HFF-Myc (cell line): ENCODE data around the gene RERE.

Experiments used
- DNase-seq: peaks from one replicate; pipeline ENCODE4 v3.0.0-alpha.2; 2011; ENCODE audit warnings: low read depth; ENCODE audit errors: extremely low read depth
- H3K4me3 ChIP-seq: replicated peaks from 2 replicates; pipeline ENCODE4 v1.5.1; 2011; ENCODE audit warnings: low read depth, mild to moderate bottlenecking, control low read depth, low read length
- TF ChIP-seq, protein P1 (sequence below): IDR thresholded peaks from 2 replicates; pipeline ENCODE4 v1.5.1; 2012; ENCODE audit warnings: mild to moderate bottlenecking, low read depth, low read length, control low read depth; ENCODE audit errors: missing control alignments

Gene RERE

DNA sequence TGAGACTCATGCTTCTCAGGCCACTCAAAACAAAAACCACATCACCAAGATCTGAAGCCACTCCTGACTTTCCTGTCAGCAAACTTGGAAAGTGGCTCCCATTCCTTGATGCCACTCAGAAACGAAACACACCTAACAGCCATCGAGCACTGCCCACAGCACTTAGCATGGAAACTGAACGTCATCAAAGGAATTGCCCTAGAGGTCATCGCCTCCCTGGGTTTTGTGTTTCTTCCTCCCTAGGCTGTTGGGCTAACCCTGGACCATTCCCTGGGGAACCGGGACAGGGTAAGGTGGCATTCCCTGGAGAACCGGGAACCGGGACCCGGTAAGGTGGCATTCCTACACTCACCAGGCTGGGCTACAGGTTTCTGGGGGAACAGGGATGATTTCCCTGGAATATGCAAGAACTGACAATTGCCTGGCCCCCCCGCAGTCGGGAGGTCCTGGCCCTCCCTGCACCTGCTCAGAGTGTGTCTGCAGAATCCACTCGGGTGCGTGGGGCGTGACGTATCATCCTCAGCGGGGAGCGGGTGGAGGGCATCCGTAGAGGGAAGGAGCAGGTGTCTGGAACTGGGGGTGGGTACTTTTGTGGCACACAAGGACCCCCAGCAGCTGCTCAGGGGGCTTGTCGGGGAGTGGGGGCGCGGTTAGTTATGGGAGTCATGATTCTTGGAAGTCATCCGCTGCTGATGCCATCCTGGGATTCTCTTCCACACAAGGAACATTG lies 469.2 kb downstream of the RERE start:
- no peak for DNase-seq

DNA sequence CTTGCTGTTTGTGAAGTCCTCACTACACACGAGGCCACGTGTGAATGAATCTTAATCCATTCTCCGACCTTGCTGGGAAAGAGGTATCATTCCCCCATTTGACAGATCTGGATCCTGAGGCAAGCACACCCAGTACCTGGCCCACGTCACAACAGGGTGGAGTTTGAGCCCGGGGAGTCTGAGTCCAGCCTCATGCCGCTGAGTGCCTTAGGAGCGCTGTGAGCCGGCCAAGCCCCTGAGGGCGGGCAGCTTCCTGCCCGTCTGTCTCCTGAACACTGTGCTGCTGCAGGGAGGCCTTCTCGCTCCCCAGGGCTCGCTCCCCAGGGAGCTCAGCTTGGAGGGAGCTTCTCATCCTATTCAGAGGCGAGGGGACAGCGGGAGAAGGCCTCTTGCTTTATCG lies 469.8 kb downstream of the RERE start:
- TF ChIP-seq, protein P1, sequence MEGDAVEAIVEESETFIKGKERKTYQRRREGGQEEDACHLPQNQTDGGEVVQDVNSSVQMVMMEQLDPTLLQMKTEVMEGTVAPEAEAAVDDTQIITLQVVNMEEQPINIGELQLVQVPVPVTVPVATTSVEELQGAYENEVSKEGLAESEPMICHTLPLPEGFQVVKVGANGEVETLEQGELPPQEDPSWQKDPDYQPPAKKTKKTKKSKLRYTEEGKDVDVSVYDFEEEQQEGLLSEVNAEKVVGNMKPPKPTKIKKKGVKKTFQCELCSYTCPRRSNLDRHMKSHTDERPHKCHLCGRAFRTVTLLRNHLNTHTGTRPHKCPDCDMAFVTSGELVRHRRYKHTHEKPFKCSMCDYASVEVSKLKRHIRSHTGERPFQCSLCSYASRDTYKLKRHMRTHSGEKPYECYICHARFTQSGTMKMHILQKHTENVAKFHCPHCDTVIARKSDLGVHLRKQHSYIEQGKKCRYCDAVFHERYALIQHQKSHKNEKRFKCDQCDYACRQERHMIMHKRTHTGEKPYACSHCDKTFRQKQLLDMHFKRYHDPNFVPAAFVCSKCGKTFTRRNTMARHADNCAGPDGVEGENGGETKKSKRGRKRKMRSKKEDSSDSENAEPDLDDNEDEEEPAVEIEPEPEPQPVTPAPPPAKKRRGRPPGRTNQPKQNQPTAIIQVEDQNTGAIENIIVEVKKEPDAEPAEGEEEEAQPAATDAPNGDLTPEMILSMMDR = no peak
- no peak overlapping the region for H3K4me3 ChIP-seq
- DNase-seq = no peak

More for the DNA sequence above, 469.2 kb downstream of the RERE start:
- H3K4me3 ChIP-seq = no peak overlapping the region
- TF ChIP-seq, protein P1 = no peak

DNA sequence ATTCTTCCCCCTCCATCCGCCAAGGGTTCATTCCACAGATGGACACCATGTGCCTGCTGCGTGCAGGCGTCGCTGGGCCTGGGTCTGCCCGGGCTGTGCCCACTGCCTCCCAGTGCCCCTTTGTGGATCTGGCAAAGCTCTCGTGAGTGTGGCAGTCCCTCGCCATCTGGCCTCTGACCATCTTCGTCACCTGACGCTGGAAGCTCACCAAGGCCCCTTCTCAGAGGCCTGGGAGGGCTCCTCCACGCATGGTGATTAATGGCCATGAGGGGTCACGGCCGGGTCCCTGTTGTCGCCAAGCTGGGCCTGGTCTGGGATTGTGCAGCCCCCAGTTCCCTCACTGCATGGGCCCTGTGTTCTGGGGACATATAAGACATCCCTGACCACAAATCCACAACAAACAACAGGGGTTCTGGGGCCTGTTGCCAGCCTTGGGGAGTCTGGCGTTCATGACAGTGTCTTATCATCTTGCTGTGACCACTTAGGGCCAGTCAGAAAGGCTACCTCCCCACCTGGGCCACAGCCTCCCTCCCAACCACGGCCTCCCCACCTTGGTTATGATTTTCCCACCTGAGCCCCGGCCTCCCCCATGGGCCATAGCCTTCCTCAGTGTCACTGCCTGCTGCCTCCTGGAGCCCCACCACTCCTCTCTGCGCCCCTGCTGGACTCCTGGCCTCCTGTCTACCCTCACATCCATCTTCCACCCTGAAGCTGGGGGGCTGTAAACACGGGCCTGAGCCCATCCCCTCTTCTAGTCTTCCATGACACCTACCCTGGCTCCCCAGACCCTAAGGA lies 471.6 kb downstream of the RERE start:
- TF ChIP-seq, protein P1 = no peak
- H3K4me3 ChIP-seq = no peak overlapping the region
- DNase-seq = no peak

DNA sequence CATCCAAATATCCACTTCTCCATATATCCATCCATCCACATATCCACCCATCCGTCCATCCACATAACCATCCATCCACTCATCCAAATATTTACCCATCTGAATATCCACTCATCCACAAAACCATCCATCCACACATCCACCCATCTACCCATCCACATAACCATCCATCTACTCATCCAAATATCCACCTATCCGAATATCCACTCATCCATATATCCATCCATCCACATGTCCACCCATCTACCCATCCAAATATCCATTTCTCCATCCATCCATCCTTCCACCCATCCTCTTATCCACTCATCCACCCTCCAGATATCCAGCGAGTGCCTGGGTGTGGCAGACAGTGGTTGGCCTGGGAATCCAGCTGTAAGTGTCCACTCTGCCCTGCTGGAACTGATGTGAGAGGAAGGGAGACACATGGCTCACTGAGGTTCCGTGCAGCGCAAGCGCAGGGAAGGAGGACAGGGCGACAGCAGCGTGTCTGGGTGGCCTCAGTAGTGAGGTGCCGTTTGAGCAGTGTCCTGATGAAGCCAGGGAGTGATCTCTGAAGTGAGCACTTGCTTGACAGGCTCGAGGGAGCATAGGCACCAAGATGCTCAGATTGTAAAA lies 472.4 kb downstream of the RERE start:
- no peak overlapping the region for H3K4me3 ChIP-seq
- DNase-seq = no peak
- TF ChIP-seq, protein P1 = no peak

DNA sequence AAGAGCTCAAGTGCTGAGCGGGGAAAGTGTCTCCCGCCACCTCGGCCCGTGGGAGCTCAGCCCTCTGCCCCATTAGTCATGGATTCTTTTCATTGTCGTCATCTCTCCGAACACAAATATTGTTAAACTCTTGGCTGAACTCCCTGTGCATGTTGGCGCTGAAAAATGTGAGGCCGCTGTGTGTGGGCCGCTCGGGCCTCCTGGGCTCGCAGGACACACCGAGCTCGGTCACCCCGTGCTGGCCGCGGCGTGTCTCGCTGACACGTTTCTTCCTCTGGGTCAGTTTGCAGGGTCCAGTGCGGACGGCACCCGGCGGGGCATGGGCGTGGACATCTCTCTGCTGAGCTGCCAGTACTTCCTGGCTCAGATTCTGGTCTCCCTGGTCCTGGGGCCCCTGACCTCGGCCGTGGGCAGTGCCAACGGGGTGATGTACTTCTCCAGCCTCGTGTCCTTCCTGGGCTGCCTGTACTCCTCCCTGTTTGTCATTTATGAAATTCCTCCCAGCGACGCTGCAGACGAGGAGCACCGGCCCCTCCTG lies 473.9 kb downstream of the RERE start:
- H3K4me3 ChIP-seq = peak overlapping the region; percentile 10; the same call in 1 of the 2 replicates
- peak; percentile 90 for DNase-seq

DNA sequence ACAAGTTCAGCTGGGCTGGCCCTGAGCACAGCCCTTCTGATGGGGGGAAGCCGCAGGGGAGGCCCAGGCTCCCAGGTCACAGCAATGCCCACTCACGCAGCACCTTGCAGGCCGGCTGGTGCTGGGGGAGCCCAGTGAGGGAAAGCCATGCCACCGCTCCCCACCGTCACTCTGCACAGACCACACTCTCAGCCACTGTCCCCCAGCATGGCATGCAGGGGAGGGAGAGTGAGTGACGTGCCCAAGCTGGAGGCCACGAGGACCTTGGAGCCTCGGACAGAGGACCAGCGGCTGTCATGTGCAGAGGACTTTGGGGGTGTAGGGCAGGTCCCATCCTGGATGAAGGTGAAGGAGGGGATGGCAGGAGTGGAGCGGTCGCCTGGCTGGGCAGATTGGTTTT lies 474.4 kb downstream of the RERE start:
- TF ChIP-seq, protein P1 = no peak
- H3K4me3 ChIP-seq = no peak overlapping the region
- DNase-seq = no peak

More for the DNA sequence above, 473.9 kb downstream of the RERE start:
- TF ChIP-seq, protein P1 = no peak
